PC-3 (cell line): ENCODE data around the gene MCTP2.

Experiments used
- CTCF ChIP-seq: fragments of 300-600 bp; sonication (generic); conservative IDR thresholded peaks from 2 replicates; pipeline ENCODE4 v1.5.1; 2017; ENCODE audit warnings: antibody characterized with exemption, low read depth, mild to moderate bottlenecking, low read length
- EZH2 ChIP-seq: fragments of 300-600 bp; sonication (generic); IDR thresholded peaks from one replicate; pipeline ENCODE4 v1.6.1; 2017; ENCODE audit warnings: antibody characterized with exemption, mild to moderate bottlenecking, low read length; ENCODE audit not compliant: unreplicated experiment

GRCh38 chr15:94246016-94246415 lies 14.7 kb downstream of the MCTP2 start:
- TF ChIP-seq CTCF (no peak), EZH2 (no peak)
